Measurements from ENCODE around the gene BAD.
"Not testable (repeated sequence)": the region's sequence is repeated elsewhere in the genome, so short reads cannot be mapped to it uniquely, and the experiment has no call there.

The BAD gene

GRCh38 chr11:64255135-64256128 is 29.0 kb downstream of the BAD start:
- DNase-seq: no peak

GRCh38 chr11:64254326-64254725 is 30.1 kb downstream of the BAD start:
- DNase-seq: no peak

- no peak for DNase-seq
Observed at GRCh38 chr11:64253481-64253880, 31.0 kb downstream of the BAD start.

- no peak for DNase-seq
Observed at GRCh38 chr11:64253043-64253442, 31.4 kb downstream of the BAD start.

GRCh38 chr11:64252003-64252872 is 32.2 kb downstream of the BAD start:
- DNase-seq: no peak

GRCh38 chr11:64251753-64252002 is 32.8 kb downstream of the BAD start:
- no peak for DNase-seq

- peak; percentile 57 for DNase-seq
Observed at GRCh38 chr11:64251016-64251752, 33.3 kb downstream of the BAD start, which contains the start of gene PLCB3. Gene PLCB3, plus strand, starts transcription at chr11:64251530. Its CDS starts 120 bp downstream, at chr11:64251650.

- DNase-seq: no peak
Observed at GRCh38 chr11:64250415-64251015, 34.0 kb downstream of the BAD start.

GRCh38 chr11:64249563-64250414 is 34.7 kb downstream of the BAD start:
- no peak for DNase-seq

- DNase-seq: no peak
Observed at GRCh38 chr11:64249038-64249437, 35.4 kb downstream of the BAD start.

GRCh38 chr11:64248578-64248977 is 35.9 kb downstream of the BAD start:
- DNase-seq: no peak

- no peak for DNase-seq
Observed at GRCh38 chr11:64247729-64248531, 36.5 kb downstream of the BAD start.

GRCh38 chr11:64246871-64247728 is 37.4 kb downstream of the BAD start, which contains the start of gene PPP1R14B:
Gene PPP1R14B, minus strand, starts transcription at chr11:64246943. Its CDS starts 270 bp downstream, at chr11:64246673.
- peak; percentile 57 for DNase-seq

GRCh38 chr11:64246621-64246870 is 37.9 kb downstream of the BAD start:
- not testable (repeated sequence) for DNase-seq

- DNase-seq: peak; percentile 48
Observed at GRCh38 chr11:64245797-64246620, 38.5 kb downstream of the BAD start.

- peak; percentile 51 for DNase-seq
Observed at GRCh38 chr11:64245401-64245796, 39.1 kb downstream of the BAD start.

GRCh38 chr11:64244966-64245365 is 39.5 kb downstream of the BAD start:
- no peak for DNase-seq

- DNase-seq: no peak
Observed at GRCh38 chr11:64244107-64244506, 40.4 kb downstream of the BAD start.
